IPS DF 6.9 (cell line): ENCODE results near the gene CACNA1C.

Source experiments
- DNase-seq: peaks from one replicate; pipeline ENCODE4 v3.0.0-alpha.2; 2013; ENCODE audit warnings: low read depth, low spot score
- H3K27ac ChIP-seq: one replicate; pipeline ENCODE4 v1.5.1; 2013; ENCODE audit warnings: low read length, control low read depth
- H3K27me3 ChIP-seq: 2 replicates; pipeline ENCODE4 v1.6.1; 2013; ENCODE audit warnings: mild to moderate bottlenecking, low read length; ENCODE audit not compliant: control insufficient read depth, insufficient read depth
- H3K36me3 ChIP-seq: 2 replicates; pipeline ENCODE4 v1.6.1; 2013; ENCODE audit warnings: low read length; ENCODE audit not compliant: control insufficient read depth, insufficient read depth
- H3K4me1 ChIP-seq: 2 replicates; pipeline ENCODE4 v1.6.1; 2013; ENCODE audit warnings: low read length; ENCODE audit not compliant: control insufficient read depth, insufficient read depth
- H3K4me3 ChIP-seq: 2 replicates; pipeline ENCODE4 v1.5.1; 2013; ENCODE audit warnings: mild to moderate bottlenecking, low read length
- H3K9me3 ChIP-seq: 2 replicates; pipeline ENCODE4 v1.6.1; 2013; ENCODE audit warnings: low read length, inconsistent platforms; ENCODE audit not compliant: control insufficient read depth, insufficient read depth
- WGBS: extraction: QIAGEN DNeasy Blood & Tissue Kit; methylation state at CpG from one replicate; pipeline ENCODE4 v1.1.7; 2013; ENCODE audit warnings: mixed read lengths, missing lambda C conversion rate; ENCODE audit not compliant: insufficient read length, insufficient coverage; 5-methylcytosine and 5-hydroxymethylcytosine counted together

Gene CACNA1C

DNA sequence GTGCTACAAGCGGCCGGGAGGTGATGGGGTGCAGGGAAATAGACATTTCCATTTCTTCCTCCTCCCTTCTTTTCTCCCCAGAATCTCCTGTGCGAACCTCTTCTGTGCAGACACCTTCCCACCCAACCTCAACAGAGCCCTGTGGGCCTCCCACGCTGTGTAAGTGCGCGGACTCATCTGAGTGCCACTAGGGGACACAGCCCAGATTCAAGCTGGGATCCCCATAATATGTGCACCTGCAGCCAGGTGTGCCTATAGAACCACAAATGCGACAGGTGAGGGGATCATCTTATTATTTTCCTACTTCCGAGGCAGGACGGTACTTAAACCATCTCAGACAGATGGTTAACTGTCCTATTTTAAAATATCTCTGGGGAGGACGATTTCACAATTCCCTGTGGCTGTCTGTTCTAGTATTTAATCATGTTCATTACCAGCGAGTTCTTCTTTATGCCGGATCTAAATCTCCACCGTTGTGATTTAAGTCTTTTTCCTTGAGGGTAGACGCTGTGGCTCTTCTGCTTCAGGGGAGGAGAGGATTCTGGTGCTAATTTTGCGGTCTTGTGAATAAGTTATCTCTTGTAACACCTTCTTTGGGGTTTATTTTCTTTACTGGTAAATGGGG, 17.2 kb upstream of the CACNA1C start:
- H3K9me3 ChIP-seq: no peaks in the 10 kb centered on the region
- DNase-seq: no peak
- 0 out of 2 replicates have a peak, but pooled peaks cover 2% of the 10 kb centered on the region for H3K4me1 ChIP-seq
- H3K4me3 ChIP-seq: no peak overlapping the region
- WGBS: no CpG with 5 or more reads among the region's 15 CpGs
- H3K27me3 ChIP-seq: peaks cover 6% of the 10 kb centered on the region
- no peaks in the 10 kb centered on the region for H3K36me3 ChIP-seq
- H3K27ac ChIP-seq: no peak overlapping the region

GRCh38 chr12:2039034-2039433, 13.8 kb upstream of the CACNA1C start:
- DNase-seq: no peak
- Histone ChIP-seq H3K27ac (no peak overlapping the region), H3K4me1 (0 out of 2 replicates have a peak, but pooled peaks cover 2% of the 10 kb centered on the region), H3K9me3 (no peaks in the 10 kb centered on the region), H3K36me3 (no peaks in the 10 kb centered on the region), H3K27me3 (peaks cover 6% of the 10 kb centered on the region), H3K4me3 (no peak overlapping the region)

DNA sequence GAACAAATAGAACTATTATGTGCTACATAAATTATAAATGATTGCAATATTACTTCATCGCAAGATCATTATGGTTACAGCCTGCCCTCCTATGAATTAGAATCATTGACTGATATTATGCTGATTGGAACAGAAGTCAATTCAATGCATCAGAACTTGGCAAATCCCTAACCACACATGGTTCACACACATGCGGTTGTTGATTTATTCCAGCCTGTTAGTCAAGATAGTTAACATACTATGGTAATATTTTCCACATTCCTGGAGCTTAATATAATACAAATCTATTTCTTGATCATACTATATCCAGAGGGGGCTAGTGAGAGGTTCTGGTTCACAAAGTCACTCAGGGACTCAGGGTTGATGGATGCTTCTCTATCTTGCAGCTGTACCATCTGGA, 9.7 kb upstream of the CACNA1C start:
- Histone ChIP-seq H3K9me3 (no peaks in the 10 kb centered on the region), H3K27me3 (no peaks in the 10 kb centered on the region), H3K36me3 (no peaks in the 10 kb centered on the region), H3K4me1 (no peaks in the 10 kb centered on the region), H3K4me3 (no peak overlapping the region), H3K27ac (no peak overlapping the region)
- no CpG with 5 or more reads among the region's 2 CpGs for WGBS
- DNase-seq: no peak

- Histone ChIP-seq H3K4me1 (no peaks in the 10 kb centered on the region; the same call in 1 of the 2 replicates), H3K36me3 (no peaks in the 10 kb centered on the region), H3K4me3 (no peak overlapping the region), H3K27me3 (no peaks in the 10 kb centered on the region), H3K9me3 (no peaks in the 10 kb centered on the region), H3K27ac (no peak overlapping the region)
- no peak for DNase-seq
- WGBS: no CpG with 5 or more reads among the region's 6 CpGs
Observed at GRCh38 chr12:2044165-2044564, 8.6 kb upstream of the CACNA1C start.

DNA sequence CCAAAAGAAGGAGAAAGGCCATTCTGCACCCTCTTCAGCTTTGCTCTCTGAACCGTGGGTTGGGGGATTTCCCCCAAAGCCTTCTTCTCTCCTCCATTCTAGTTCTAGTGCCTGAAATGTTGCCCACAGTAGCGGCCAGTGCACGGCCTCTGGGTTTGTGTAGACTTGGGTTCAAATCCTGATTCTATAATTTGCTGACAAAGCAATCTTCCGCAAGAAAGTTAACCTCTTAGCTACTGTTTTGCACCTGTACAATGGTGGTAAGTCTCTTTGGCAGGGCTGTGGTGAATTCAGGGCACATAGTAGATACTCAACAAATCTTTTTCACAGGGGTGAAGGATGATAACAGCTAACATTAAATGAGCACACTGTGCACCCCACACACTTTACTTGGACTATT, 5.8 kb upstream of the CACNA1C start:
- peaks cover 1% of the 10 kb centered on the region; the same call in 1 of the 2 replicates for H3K4me1 ChIP-seq
- H3K27me3 ChIP-seq: peaks cover 8% of the 10 kb centered on the region; the same call in 1 of the 2 replicates
- no peak overlapping the region for H3K4me3 ChIP-seq
- no peaks in the 10 kb centered on the region for H3K36me3 ChIP-seq
- DNase-seq: no peak
- no peak overlapping the region for H3K27ac ChIP-seq
- WGBS: no CpG with 5 or more reads among the region's 4 CpGs
- no peaks in the 10 kb centered on the region for H3K9me3 ChIP-seq

DNA sequence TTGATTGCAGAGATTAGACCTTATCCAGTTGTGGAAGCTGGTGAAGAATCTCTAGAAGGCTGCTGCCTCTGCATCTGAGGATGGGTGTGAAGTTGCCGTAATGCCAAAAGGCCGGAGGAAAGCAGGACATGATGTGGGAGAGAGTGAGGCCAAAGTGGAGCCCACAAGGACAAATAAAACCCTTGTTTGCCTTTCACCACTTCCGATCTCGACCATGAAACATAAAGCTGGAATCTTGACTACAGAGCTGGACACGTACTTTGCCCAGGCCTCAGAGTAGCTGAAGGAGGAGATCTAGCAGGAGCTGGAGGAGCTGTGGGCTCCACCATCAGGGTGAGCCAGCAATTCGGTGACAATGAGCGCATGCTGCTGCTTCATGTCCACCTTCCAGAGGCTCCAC, 5.0 kb upstream of the CACNA1C start:
- peaks cover 1% of the 10 kb centered on the region; the same call in 1 of the 2 replicates for H3K4me1 ChIP-seq
- WGBS: no CpG with 5 or more reads among the region's 7 CpGs
- H3K27ac ChIP-seq: no peak overlapping the region
- H3K9me3 ChIP-seq: no peaks in the 10 kb centered on the region
- H3K36me3 ChIP-seq: no peaks in the 10 kb centered on the region; the same call in 1 of the 2 replicates
- H3K27me3 ChIP-seq: peaks cover 11% of the 10 kb centered on the region; the same call in 1 of the 2 replicates
- DNase-seq: no peak
- H3K4me3 ChIP-seq: no peak overlapping the region

DNA sequence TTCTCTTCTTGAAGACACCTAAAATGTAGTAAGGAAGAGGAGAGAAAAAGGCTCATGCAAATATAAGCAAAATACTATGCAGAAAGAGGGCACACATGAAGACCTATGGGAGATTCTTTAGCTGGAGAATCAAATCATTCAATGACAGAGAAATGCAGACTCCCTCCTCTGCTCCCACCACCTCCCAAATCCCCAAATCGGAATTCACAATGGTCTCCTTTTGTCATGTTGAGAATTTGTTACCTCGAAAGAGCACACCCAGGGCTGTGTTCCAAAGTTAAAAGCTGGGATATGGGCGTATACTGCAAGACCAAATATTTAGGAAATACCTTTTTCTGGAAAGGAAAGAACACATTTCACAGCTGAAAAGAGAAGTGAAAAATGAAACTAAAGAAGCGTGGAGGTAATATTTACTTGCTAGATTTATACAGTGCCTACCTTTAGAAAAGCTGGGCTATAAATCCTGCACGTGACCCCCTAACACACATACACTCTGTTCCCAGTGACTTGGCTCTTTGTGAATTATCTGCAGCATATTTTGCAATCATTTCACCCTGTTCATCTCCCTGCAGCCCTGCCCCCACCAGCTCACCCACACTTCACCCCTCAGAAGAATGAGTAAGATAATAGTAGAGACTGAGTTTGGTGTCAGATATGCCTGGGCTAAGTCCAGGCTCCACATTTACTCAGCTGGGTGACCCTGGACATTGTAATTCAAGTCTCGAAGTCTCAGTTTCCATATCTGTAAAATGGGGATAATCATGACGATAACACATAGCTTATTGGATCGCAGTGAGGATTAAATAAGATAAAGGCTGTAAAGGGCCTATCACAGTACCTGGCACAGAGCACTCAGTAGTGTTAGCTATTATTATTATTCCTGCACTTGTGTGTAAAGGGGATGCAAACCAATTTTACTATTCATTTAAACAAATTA, 2.9 kb upstream of the CACNA1C start:
- Histone ChIP-seq H3K27ac (no peak overlapping the region), H3K4me3 (no peak overlapping the region), H3K36me3 (no peaks in the 10 kb centered on the region; the same call in 1 of the 2 replicates), H3K4me1 (peaks cover 1% of the 10 kb centered on the region; the same call in 1 of the 2 replicates), H3K9me3 (no peaks in the 10 kb centered on the region), H3K27me3 (peaks cover 23% of the 10 kb centered on the region)
- no CpG with 5 or more reads among the region's 8 CpGs for WGBS
- DNase-seq: no peak

DNA sequence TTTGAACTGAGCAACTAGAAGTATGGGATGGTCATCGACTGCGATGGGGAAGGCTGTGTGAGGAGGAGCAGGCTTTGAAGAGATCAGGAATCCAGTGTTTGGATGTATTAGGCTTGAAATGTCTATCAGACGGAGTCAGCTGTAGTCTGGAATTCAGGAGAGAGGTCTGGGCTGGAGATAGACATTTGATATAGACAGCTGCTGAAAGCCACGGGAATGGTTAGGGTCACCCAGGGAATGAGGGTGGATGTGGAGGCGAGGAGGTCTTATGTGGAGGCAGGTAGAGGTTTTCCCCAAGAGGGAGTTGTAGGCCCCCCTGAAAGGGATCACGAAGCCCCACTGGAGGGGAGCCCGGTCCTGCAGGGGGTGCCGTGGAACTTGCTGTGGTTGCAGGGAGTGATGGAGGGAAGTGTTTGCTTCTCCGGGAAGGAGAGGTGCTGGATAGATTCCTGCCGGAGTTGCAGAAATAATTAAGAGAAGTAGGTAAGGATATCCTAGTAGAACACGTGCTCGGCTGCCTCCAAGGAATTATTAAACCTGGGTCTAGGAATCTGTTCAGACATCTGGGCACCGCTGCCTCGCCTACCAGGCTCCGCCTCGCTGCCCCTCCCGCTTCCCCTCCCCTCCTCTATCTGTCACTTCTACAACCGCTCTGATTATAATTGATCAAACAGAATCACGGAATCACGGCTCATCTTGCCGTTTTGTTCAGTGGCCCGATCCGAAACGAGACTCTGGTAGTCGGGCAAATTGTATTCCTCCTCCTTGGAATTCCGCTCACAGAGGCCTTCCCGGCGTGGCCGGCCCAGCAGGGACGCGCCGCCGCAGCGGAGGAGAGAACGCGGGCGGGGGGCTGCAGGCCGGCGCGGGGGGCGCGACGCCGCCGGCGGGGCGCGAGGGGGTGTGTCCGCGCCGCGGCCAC, 826 bp upstream of the CACNA1C start:
- DNase-seq: no peak
- WGBS: no CpG with 5 or more reads among the region's 52 CpGs
- H3K27me3 ChIP-seq: peaks cover 29% of the 10 kb centered on the region
- H3K27ac ChIP-seq: no peak overlapping the region
- H3K36me3 ChIP-seq: no peaks in the 10 kb centered on the region; the same call in 1 of the 2 replicates
- H3K4me1 ChIP-seq: peaks cover 1% of the 10 kb centered on the region; the same call in 1 of the 2 replicates
- H3K4me3 ChIP-seq: peak overlapping the region; percentile 45; the same call in 1 of the 2 replicates
- no peaks in the 10 kb centered on the region for H3K9me3 ChIP-seq

GRCh38 chr12:2053691-2054090, 904 bp downstream of the CACNA1C start:
- H3K9me3 ChIP-seq: no peaks in the 10 kb centered on the region
- H3K36me3 ChIP-seq: no peaks in the 10 kb centered on the region; the same call in 1 of the 2 replicates
- 0 out of 2 replicates have a peak, but pooled peaks cover 1% of the 10 kb centered on the region for H3K4me1 ChIP-seq
- DNase-seq: no peak
- no peak overlapping the region for H3K27ac ChIP-seq
- peak overlapping the region; percentile 45; the same call in 1 of the 2 replicates for H3K4me3 ChIP-seq
- WGBS: no CpG with 5 or more reads among the region's 60 CpGs
- peaks cover 29% of the 10 kb centered on the region for H3K27me3 ChIP-seq
